HEK293T (cell line): ENCODE data around the gene VLDLR.

Source experiments
- CTCF ChIA-PET: fragments of 350-600 bp; formaldehyde crosslinking; extraction: SDS; loops from one replicate; lab custom pipeline; 2021; ENCODE audit warnings: antibody characterized with exemption, inconsistent platforms; lab: Yijun Ruan, JAX
- POLR2A ChIA-PET: fragments of 350-600 bp; formaldehyde crosslinking; extraction: SDS; loops from one replicate; lab custom pipeline; 2020; ENCODE audit warnings: antibody characterized with exemption, inconsistent platforms; lab: Yijun Ruan, JAX
- DNase-seq: peaks from one replicate; pipeline ENCODE4 v3.0.0; 2012; ENCODE audit warnings: mixed read lengths; ENCODE audit errors: extremely low spot score
- ARNT ChIP-seq: fragments of 450-650 bp; IDR thresholded peaks from 2 replicates; pipeline ENCODE4 v1.6.1; 2017; ENCODE audit warnings: mild to moderate bottlenecking
- BHLHE40 ChIP-seq: fragments of 450-650 bp; IDR thresholded peaks from 2 replicates; pipeline ENCODE4 v1.6.1; 2016; ENCODE audit warnings: mild to moderate bottlenecking, moderate library complexity, borderline replicate concordance
- CTBP1 ChIP-seq: fragments of 450-650 bp; IDR thresholded peaks from 2 replicates; pipeline ENCODE4 v1.6.1; 2016; ENCODE audit warnings: borderline replicate concordance
- ELF4 ChIP-seq: fragments of 450-650 bp; IDR thresholded peaks from 2 replicates; pipeline ENCODE4 v1.6.1; 2017; ENCODE audit warnings: antibody characterized with exemption
- FOXA1 ChIP-seq: fragments of 450-650 bp; IDR thresholded peaks from 2 replicates; pipeline ENCODE4 v1.6.1; 2016; ENCODE audit warnings: mild to moderate bottlenecking
- FOXK2 ChIP-seq: fragments of 450-650 bp; IDR thresholded peaks from 2 replicates; pipeline ENCODE4 v1.6.1; 2016; ENCODE audit warnings: mild to moderate bottlenecking
- FOXM1 ChIP-seq: fragments of 450-650 bp; IDR thresholded peaks from 2 replicates; pipeline ENCODE4 v1.6.1; 2017; ENCODE audit warnings: mild to moderate bottlenecking, borderline replicate concordance
- HDGF ChIP-seq: fragments of 450-650 bp; IDR thresholded peaks from 2 replicates; pipeline ENCODE4 v1.6.1; 2017; ENCODE audit warnings: antibody characterized with exemption, borderline replicate concordance
- L3MBTL2 ChIP-seq: fragments of 450-650 bp; conservative IDR thresholded peaks from 2 replicates; pipeline ENCODE4 v1.6.1; 2016; ENCODE audit warnings: mild to moderate bottlenecking
- LEF1 ChIP-seq: fragments of 450-650 bp; IDR thresholded peaks from 2 replicates; pipeline ENCODE4 v1.6.1; 2017; ENCODE audit warnings: mild to moderate bottlenecking, borderline replicate concordance
- NFRKB ChIP-seq: fragments of 450-650 bp; IDR thresholded peaks from 2 replicates; pipeline ENCODE4 v1.6.1; 2016; ENCODE audit warnings: mild to moderate bottlenecking, moderate library complexity
- SP1 ChIP-seq: fragments of 450-650 bp; IDR thresholded peaks from 2 replicates; pipeline ENCODE4 v1.6.1; 2017
- SUZ12 ChIP-seq: fragments of 450-650 bp; IDR thresholded peaks from 2 replicates; pipeline ENCODE4 v1.6.1; 2016; ENCODE audit warnings: mild to moderate bottlenecking
- TARDBP ChIP-seq: fragments of 450-650 bp; IDR thresholded peaks from 2 replicates; pipeline ENCODE4 v1.6.1; 2016
- ZNF384 ChIP-seq: fragments of 450-650 bp; IDR thresholded peaks from 2 replicates; pipeline ENCODE4 v1.6.1; 2016
- TF ChIP-seq, protein P1 (sequence below): fragments of 450-650 bp; IDR thresholded peaks from 2 replicates; pipeline ENCODE4 v1.6.1; 2016

VLDLR gene

DNA sequence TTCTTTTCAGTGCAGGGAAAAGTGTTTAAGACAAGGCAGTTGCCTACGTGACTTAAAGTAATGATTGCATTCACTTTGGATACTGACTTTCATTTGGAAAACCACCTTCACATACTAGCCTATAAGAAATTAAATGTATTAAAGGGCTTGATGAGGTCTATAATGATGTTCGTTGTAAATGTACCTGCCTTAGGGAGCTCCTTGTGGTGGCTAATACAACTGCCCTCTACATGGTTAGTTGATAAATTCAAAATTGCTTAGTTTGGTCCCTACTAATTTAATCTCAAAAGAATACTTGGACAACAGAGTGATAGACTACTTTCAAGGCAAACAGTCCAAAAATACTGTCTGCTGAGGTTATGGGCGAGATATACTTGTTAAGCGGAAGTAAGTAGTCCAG lies 3.8 kb downstream of the VLDLR start:
- ChIA-PET POLR2A (no interaction called here), CTCF (no interaction called here)
- TF ChIP-seq SP1 (no peak), SUZ12 (no peak), ZNF384 (no peak), LEF1 (no peak), FOXM1 (no peak), FOXA1 (no peak), NFRKB (no peak), ARNT (no peak), FOXK2 (no peak), ELF4 (no peak), BHLHE40 (no peak), HDGF (no peak), CTBP1 (no peak)
- TF ChIP-seq, protein P1, sequence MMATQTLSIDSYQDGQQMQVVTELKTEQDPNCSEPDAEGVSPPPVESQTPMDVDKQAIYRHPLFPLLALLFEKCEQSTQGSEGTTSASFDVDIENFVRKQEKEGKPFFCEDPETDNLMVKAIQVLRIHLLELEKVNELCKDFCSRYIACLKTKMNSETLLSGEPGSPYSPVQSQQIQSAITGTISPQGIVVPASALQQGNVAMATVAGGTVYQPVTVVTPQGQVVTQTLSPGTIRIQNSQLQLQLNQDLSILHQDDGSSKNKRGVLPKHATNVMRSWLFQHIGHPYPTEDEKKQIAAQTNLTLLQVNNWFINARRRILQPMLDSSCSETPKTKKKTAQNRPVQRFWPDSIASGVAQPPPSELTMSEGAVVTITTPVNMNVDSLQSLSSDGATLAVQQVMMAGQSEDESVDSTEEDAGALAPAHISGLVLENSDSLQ: no peak
- no peak for DNase-seq

DNA sequence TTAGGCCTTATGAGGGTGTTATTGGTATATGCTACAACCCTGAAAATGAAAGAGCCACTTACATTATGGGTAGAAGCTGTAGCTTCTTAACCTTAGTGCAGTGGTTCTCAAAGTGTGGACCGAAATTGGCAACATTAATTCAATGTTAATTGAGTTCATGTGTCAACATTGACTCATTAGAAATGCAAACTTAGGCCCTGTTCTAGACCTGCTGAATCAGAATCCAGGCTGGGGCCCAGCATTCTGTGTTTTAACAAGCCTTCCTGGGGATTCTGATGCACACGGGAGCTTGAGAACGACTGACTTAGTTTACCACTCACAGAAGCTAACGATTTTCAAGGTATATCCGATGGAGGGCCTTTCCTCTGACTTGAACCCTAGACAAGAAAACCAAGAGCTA lies 7.3 kb downstream of the VLDLR start:
- TF ChIP-seq ZNF384 (no peak), ELF4 (no peak), FOXM1 (no peak), ARNT (no peak), SP1 (no peak), TARDBP (no peak), SUZ12 (no peak), L3MBTL2 (no peak), LEF1 (no peak), FOXK2 (no peak), CTBP1 (no peak), HDGF (no peak), FOXA1 (no peak), BHLHE40 (no peak), NFRKB (no peak)
- TF ChIP-seq, protein P1: no peak
- ChIA-PET CTCF (no interaction called here), POLR2A (no interaction called here)
- no peak for DNase-seq

GRCh38 chr9:2630158-2630557 lies 8.6 kb downstream of the VLDLR start:
- CTCF ChIA-PET: no interaction called here
- no peak for DNase-seq
- POLR2A ChIA-PET: no interaction called here
- TF ChIP-seq CTBP1 (no peak), BHLHE40 (no peak), LEF1 (no peak), ELF4 (no peak), FOXM1 (no peak), FOXA1 (no peak), FOXK2 (no peak), ZNF384 (no peak), SP1 (no peak), TARDBP (no peak), L3MBTL2 (no peak), ARNT (no peak), SUZ12 (no peak), HDGF (no peak), NFRKB (no peak)
- TF ChIP-seq, protein P1: no peak

GRCh38 chr9:2631263-2631662 lies 9.7 kb downstream of the VLDLR start:
- TF ChIP-seq FOXK2: no peak
- no peak for TF ChIP-seq ELF4
- no peak for TF ChIP-seq CTBP1
- ChIA-PET CTCF (no interaction called here), POLR2A (no interaction called here)
- no peak for DNase-seq

- DNase-seq: no peak
- TF ChIP-seq BHLHE40: no peak
- no peak for TF ChIP-seq FOXM1
- TF ChIP-seq LEF1: no peak
- no peak for TF ChIP-seq ARNT
- no peak for TF ChIP-seq ZNF384
- ChIA-PET CTCF (no interaction called here), POLR2A (no interaction called here)
Observed at GRCh38 chr9:2634153-2634552, 12.6 kb downstream of the VLDLR start.

DNA sequence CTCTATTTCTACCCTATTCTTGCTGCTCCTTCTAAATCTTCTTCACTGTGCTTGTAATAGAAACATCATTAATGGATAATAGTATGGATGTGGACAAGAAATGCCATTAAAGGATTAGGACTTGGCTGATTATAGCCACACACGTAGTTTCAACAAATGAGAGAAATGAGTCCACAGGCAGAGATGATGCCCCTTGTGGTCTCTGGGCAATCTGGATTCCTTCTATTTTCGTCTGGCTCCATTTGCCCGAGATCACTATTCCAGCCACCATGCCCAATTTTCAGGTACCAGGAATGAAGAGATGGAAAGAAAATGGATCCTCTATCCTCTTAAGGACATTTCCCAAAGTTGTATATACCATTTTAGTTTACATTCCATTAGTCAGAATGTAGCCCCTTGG lies 13.2 kb downstream of the VLDLR start:
- TF ChIP-seq BHLHE40 (no peak), ARNT (no peak), NFRKB (no peak)
- no peak for DNase-seq
- POLR2A ChIA-PET: no interaction called here
- CTCF ChIA-PET: no interaction called here

DNA sequence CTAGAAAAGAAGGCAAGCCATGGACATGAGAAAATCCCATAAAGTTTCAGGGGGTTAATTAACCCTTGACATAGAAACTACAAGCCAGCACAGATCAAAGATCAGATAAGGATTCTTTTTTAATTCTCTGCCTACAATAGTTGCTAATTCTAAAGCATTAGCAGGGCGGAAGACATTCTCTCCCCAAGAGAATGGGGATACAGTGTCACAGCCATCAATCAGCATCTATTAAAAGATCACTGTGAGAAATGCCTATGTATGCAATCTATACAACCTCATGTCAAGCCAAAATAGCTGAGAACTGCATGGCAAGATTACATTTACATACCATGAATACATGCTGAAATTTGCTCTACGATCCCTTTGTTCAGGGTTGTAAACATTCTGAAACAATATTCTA lies 14.3 kb downstream of the VLDLR start:
- ChIA-PET CTCF (no interaction called here), POLR2A (no interaction called here)
- no peak for TF ChIP-seq ELF4
- no peak for TF ChIP-seq BHLHE40
- TF ChIP-seq FOXA1: no peak
- TF ChIP-seq L3MBTL2: no peak
- no peak for TF ChIP-seq HDGF
- TF ChIP-seq, protein P1: no peak
- no peak for TF ChIP-seq SP1
- no peak for TF ChIP-seq ARNT
- no peak for DNase-seq
